Calu3 (cell line): ENCODE measurements around the gene ELOVL7. TPM values are rescaled to one million over a fixed set of nuclear protein-coding genes. Genes with fewer than 3 reads are reported as not detected.

Experiments
- BruUV-seq: library from RNA; stranded (reverse); fragments of 400-500 nt; replicated peaks from 2 replicates; lab custom pipeline; 2021; lab: Mats Ljungman, UMichigan
- CTCF ChIA-PET: fragments of 300-600 bp; sonication (Branson Sonifier 250); formaldehyde crosslinking; loops from one replicate; lab custom pipeline; 2022; ENCODE audit warnings: antibody characterized with exemption; lab: Charles Lee
- DNase-seq: peaks from one replicate; pipeline ENCODE4 v3.0.0; 2022
- H3K27ac Mint-ChIP-seq: one replicate; pipeline ENCODE4 v1.8.0; 2022; ENCODE audit warnings: mixed read lengths; ENCODE audit not compliant: unreplicated experiment
- H3K27me3 Mint-ChIP-seq: one replicate; pipeline ENCODE4 v1.8.0; 2022; ENCODE audit warnings: mixed read lengths; ENCODE audit not compliant: unreplicated experiment
- H3K36me3 Mint-ChIP-seq: one replicate; pipeline ENCODE4 v1.8.0; 2022; ENCODE audit warnings: mild to moderate bottlenecking, moderate library complexity, mixed read lengths; ENCODE audit not compliant: insufficient read depth, unreplicated experiment
- H3K4me1 Mint-ChIP-seq: one replicate; pipeline ENCODE4 v1.8.0; 2022; ENCODE audit warnings: mild to moderate bottlenecking, low read depth, mixed read lengths; ENCODE audit not compliant: unreplicated experiment
- H3K4me3 Mint-ChIP-seq: one replicate; pipeline ENCODE4 v1.8.0; 2022; ENCODE audit warnings: mild to moderate bottlenecking, low read depth, moderate library complexity, mixed read lengths; ENCODE audit not compliant: unreplicated experiment
- H3K9me3 Mint-ChIP-seq: one replicate; pipeline ENCODE4 v1.8.0; 2022; ENCODE audit warnings: low read depth, mixed read lengths; ENCODE audit not compliant: unreplicated experiment
- CTCF ChIP-seq: fragments of 200-600 bp; IDR thresholded peaks from one replicate; pipeline ENCODE4 v1.8.0; 2022; ENCODE audit warnings: antibody characterized with exemption; ENCODE audit not compliant: unreplicated experiment
- intact Hi-C: fragments of 100-400 bp; cut with micrococcal nuclease; formaldehyde crosslinking; loops from one replicate; pipeline ENCODE4 v1.10.0; 2022; ENCODE audit not compliant: unreplicated experiment
- total RNA-seq: library from RNA; stranded (reverse); gene quantifications from 2 replicates; pipeline ENCODE4 v1.2.3, GENCODE V29; 2022

Gene ELOVL7
- total RNA-seq, 1 experiment from 2014 or later, result 40.5 TPM

- no TSS peak for BruUV-seq
- DNase-seq, result no peak
- H3K27ac Mint-ChIP-seq, result no peak overlapping the region
- CTCF ChIA-PET, result interaction anchor here (1.0 kb wide), 1 partner anchor 624 kb away, joined by 3 read pairs; no protein-coding TSS in a partner anchor
- no peak for TF ChIP-seq CTCF
- no peak overlapping the region for H3K4me3 Mint-ChIP-seq
- H3K27me3 Mint-ChIP-seq, result no peaks in the 10 kb centered on the region
- H3K4me1 Mint-ChIP-seq, result peaks cover 40% of the 10 kb centered on the region
- H3K36me3 Mint-ChIP-seq, result no peaks in the 10 kb centered on the region
- intact Hi-C loops, result no loop called here
- H3K9me3 Mint-ChIP-seq, result no peaks in the 10 kb centered on the region
Observed at GRCh38 chr5:60833520-60833919, 10.5 kb downstream of the ELOVL7 start.

GRCh38 chr5:60830581-60831127 is 13.4 kb downstream of the ELOVL7 start:
- CTCF ChIA-PET, result no interaction called here
- intact Hi-C loops, result no loop called here
- BruUV-seq, result no TSS peak
- H3K4me1 Mint-ChIP-seq, result peaks cover 28% of the 10 kb centered on the region
- no peak for TF ChIP-seq CTCF
- no peaks in the 10 kb centered on the region for H3K9me3 Mint-ChIP-seq
- no peaks in the 10 kb centered on the region for H3K27me3 Mint-ChIP-seq
- no peak overlapping the region for H3K27ac Mint-ChIP-seq
- DNase-seq, result no peak
- no peaks in the 10 kb centered on the region for H3K36me3 Mint-ChIP-seq
- no peak overlapping the region for H3K4me3 Mint-ChIP-seq

GRCh38 chr5:60829490-60830266 is 14.4 kb downstream of the ELOVL7 start:
- BruUV-seq, result no TSS peak
- no peak for TF ChIP-seq CTCF
- H3K9me3 Mint-ChIP-seq, result no peaks in the 10 kb centered on the region
- H3K27ac Mint-ChIP-seq, result no peak overlapping the region
- peaks cover 24% of the 10 kb centered on the region for H3K4me1 Mint-ChIP-seq
- intact Hi-C loops, result no loop called here
- no peaks in the 10 kb centered on the region for H3K36me3 Mint-ChIP-seq
- H3K4me3 Mint-ChIP-seq, result no peak overlapping the region
- no peaks in the 10 kb centered on the region for H3K27me3 Mint-ChIP-seq
- no peak for DNase-seq
- CTCF ChIA-PET, result no interaction called here

GRCh38 chr5:60827201-60827600 is 16.9 kb downstream of the ELOVL7 start:
- Mint-ChIP-seq H3K36me3 (no peaks in the 10 kb centered on the region), H3K9me3 (no peaks in the 10 kb centered on the region), H3K4me1 (peaks cover 24% of the 10 kb centered on the region), H3K27ac (no peak overlapping the region), H3K27me3 (no peaks in the 10 kb centered on the region), H3K4me3 (no peak overlapping the region)
- DNase-seq, result no peak
- no TSS peak for BruUV-seq
- intact Hi-C loops, result no loop called here
- TF ChIP-seq CTCF, result no peak
- CTCF ChIA-PET, result no interaction called here
